Measurements from ENCODE around the gene SLC9A9.

Gene SLC9A9

GRCh38 chr3:143217283-143217682 lies 631.0 kb downstream of the SLC9A9 start:
- Histone ChIP-seq H3K27me3 (ENCODE audit: control insufficient read depth, insufficient read depth, low read length) (no peaks in the 10 kb centered on the region), H3K36me3 (ENCODE audit: control insufficient read depth, insufficient read depth, low read length) (no peaks in the 10 kb centered on the region), H3K27ac (ENCODE audit: low read depth, low read length) (no peak overlapping the region), H3K4me3 (ENCODE audit: low read length) (no peak overlapping the region), H3K9ac (ENCODE audit: low read length) (no peak overlapping the region), H3K4me1 (ENCODE audit: control insufficient read depth, insufficient read depth, low read length) (no peaks in the 10 kb centered on the region)

DNA sequence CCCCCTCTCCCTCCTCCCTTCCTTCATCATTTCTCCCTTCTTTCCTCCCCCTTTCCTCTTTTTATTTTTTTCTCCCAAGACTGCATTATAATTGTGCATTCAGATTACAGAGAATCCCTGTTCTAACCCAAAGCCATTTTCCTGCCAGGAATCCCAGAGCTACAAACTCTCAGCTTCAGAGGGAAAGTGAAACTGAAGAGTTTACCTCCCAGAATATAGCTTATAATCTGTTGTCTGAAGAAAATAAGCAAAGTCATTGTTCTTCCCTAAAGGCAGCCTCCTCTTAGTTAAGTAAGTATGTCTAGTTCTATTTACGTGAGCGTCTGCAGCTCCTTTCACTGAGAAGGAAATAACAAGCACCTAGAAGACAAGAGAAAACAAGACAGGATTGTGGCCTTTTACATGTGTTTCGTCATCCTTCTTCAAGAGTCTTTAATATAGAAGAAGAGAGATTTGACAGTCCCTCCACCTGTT lies 631.5 kb downstream of the SLC9A9 start:
- Histone ChIP-seq H3K27ac (ENCODE audit: low read depth, low read length) (no peak overlapping the region), H3K4me3 (ENCODE audit: low read length) (no peak overlapping the region), H3K27me3 (ENCODE audit: control insufficient read depth, insufficient read depth, low read length) (no peaks in the 10 kb centered on the region), H3K4me1 (ENCODE audit: control insufficient read depth, insufficient read depth, low read length) (no peaks in the 10 kb centered on the region), H3K36me3 (ENCODE audit: control insufficient read depth, insufficient read depth, low read length) (no peaks in the 10 kb centered on the region), H3K9ac (ENCODE audit: low read length) (no peak overlapping the region)
